ENCODE measurements around the gene CDC7.
"Not testable (repeated sequence)": the region's sequence is repeated elsewhere in the genome, so short reads cannot be mapped to it uniquely, and the experiment has no call there.

The CDC7 gene

GRCh38 chr1:91510754-91511153, 10.1 kb downstream of the CDC7 start:
- FAIRE-seq (no peak), DNase-seq (ENCODE audit: low spot score) (no peak)

GRCh38 chr1:91511386-91511785, 10.7 kb downstream of the CDC7 start:
- FAIRE-seq (no peak), DNase-seq (ENCODE audit: low spot score) (peak; percentile 6)

GRCh38 chr1:91513160-91513559, 12.5 kb downstream of the CDC7 start:
- FAIRE-seq (no peak), DNase-seq (ENCODE audit: low spot score) (no peak)

- DNase-seq (ENCODE audit: low spot score), result no peak
These were observed 13.1 kb downstream of the CDC7 start for GRCh38 chr1:91513706-91514105.

GRCh38 chr1:91515994-91516393, 15.3 kb downstream of the CDC7 start:
- no peak for FAIRE-seq
- no peak for DNase-seq (ENCODE audit: low spot score)

More at GRCh38 chr1:91513706-91514105, 13.1 kb downstream of the CDC7 start:
- FAIRE-seq, result no peak

GRCh38 chr1:91516605-91517004, 16.0 kb downstream of the CDC7 start:
- FAIRE-seq; DNase-seq (ENCODE audit: low spot score): not testable (repeated sequence)

- not testable (repeated sequence) for FAIRE-seq; DNase-seq (ENCODE audit: low spot score)
These were observed 18.5 kb downstream of the CDC7 start for GRCh38 chr1:91519167-91519566.

- FAIRE-seq, result no peak
- DNase-seq (ENCODE audit: low spot score), result no peak
These were observed 20.4 kb downstream of the CDC7 start for GRCh38 chr1:91520942-91521507.

GRCh38 chr1:91523482-91523881, 22.8 kb downstream of the CDC7 start:
- no peak for FAIRE-seq

GRCh38 chr1:91526496-91526895, 25.8 kb downstream of the CDC7 start:
- FAIRE-seq, result no peak

More at GRCh38 chr1:91523482-91523881, 22.8 kb downstream of the CDC7 start:
- DNase-seq (ENCODE audit: low spot score), result no peak

GRCh38 chr1:91527266-91527765, 26.7 kb downstream of the CDC7 start:
- no peak for DNase-seq (ENCODE audit: low spot score)
- FAIRE-seq, result no peak

More at GRCh38 chr1:91526496-91526895, 25.8 kb downstream of the CDC7 start:
- DNase-seq (ENCODE audit: low spot score), result no peak

- FAIRE-seq, result no peak
- no peak for DNase-seq (ENCODE audit: low spot score)
These were observed 27.1 kb downstream of the CDC7 start for GRCh38 chr1:91527781-91528180.

- DNase-seq (ENCODE audit: low spot score) (peak; percentile 26), FAIRE-seq (no peak)
These were observed 29.2 kb downstream of the CDC7 start for GRCh38 chr1:91529856-91530255.

- FAIRE-seq, result no peak
- DNase-seq (ENCODE audit: low spot score), result no peak
These were observed 32.8 kb downstream of the CDC7 start for GRCh38 chr1:91533361-91534024.

- no peak for DNase-seq (ENCODE audit: low spot score)
- FAIRE-seq, result no peak
These were observed 34.8 kb downstream of the CDC7 start for GRCh38 chr1:91535441-91535840.

- FAIRE-seq (no peak), DNase-seq (ENCODE audit: low spot score) (no peak)
These were observed 36.8 kb downstream of the CDC7 start for GRCh38 chr1:91537281-91537986.

- no peak for FAIRE-seq
These were observed 37.3 kb downstream of the CDC7 start for GRCh38 chr1:91537987-91538304.

GRCh38 chr1:91540910-91541309, 40.3 kb downstream of the CDC7 start:
- FAIRE-seq, result no peak
- DNase-seq (ENCODE audit: low spot score), result no peak

More at GRCh38 chr1:91537987-91538304, 37.3 kb downstream of the CDC7 start:
- no peak for DNase-seq (ENCODE audit: low spot score)

GRCh38 chr1:91541918-91542533, 41.4 kb downstream of the CDC7 start:
- DNase-seq (ENCODE audit: low spot score) (no peak), FAIRE-seq (no peak)

- no peak for DNase-seq (ENCODE audit: low spot score)
These were observed 45.1 kb downstream of the CDC7 start for GRCh38 chr1:91545506-91546300.

GRCh38 chr1:91546301-91546581, 45.6 kb downstream of the CDC7 start:
- FAIRE-seq (no peak), DNase-seq (ENCODE audit: low spot score) (no peak)

More at GRCh38 chr1:91545506-91546300, 45.1 kb downstream of the CDC7 start:
- FAIRE-seq, result no peak
